ENCODE data around the gene NFIL3.

NFIL3 gene

DNA sequence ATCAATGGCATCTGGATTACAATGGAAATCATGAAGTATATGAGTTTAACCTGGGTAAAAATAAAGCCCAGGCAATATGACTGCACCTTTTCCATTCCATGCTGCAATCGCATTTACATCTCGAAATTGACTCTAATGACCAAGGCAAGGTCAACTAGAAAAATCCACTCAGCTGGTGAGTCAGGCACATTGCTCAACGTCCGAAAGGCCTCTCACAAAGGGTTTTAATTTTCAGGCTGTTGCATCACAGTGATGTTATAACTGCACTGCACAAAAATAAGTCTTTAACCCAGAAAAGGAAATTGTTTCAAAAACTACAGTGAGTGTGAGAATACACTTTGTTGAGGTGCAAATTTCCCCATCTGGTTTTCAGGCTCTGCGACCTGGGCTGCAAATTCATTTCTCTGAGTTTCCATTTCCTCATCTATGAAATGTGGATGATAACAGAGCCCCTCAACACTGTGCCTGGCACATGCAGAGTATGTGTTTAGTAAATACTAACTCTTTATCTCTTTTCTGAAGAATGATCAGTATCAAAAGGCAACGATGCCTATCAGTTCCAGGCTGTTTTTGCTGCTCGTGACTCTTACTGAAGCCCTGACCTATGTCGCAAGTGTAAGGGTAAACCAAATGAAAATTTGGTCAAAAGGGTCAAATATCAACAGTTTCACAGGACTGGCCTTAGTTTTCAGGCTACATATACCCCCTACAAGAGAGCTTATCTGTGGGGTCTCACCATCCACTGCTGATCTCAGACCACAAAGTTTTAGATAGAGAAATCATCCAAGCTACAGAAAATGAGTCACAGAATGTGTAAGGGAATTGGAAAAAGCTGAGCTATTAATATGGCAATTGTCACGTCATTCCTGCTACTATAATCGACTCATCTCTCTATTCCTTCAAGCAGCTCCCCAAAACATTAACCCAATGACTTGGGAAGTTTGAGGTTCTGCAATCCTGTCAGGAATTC lies 4.1 kb downstream of the NFIL3 start:
- Histone ChIP-seq H4K91ac (ENCODE audit: low read depth, low read length) (no peak overlapping the region), H3K9me3 (ENCODE audit: insufficient read depth, low read depth, low read length) (no peaks in the 10 kb centered on the region), H4K8ac (ENCODE audit: low read depth, low read length) (peak overlapping the region; percentile 47), H3K27me3 (ENCODE audit: insufficient read depth, low read length) (no peaks in the 10 kb centered on the region), H3K4me1 (ENCODE audit: control insufficient read depth in 1 of 2, insufficient read depth in 2 of 2, low read length in 2 of 2) (peaks cover 4 to 11% of the 10 kb centered on the region in 2 experiments), H3K79me2 (ENCODE audit: control insufficient read depth, insufficient read depth, low read length, poor library complexity) (peaks cover 28% of the 10 kb centered on the region), H3K4me3 (ENCODE audit: low read depth, low read length) (no peak overlapping the region), H3K36me3 (ENCODE audit: control insufficient read depth in 1 of 2, insufficient read depth in 2 of 2, low read length in 2 of 2) (no peaks in the 10 kb centered on the region), H2AK5ac (ENCODE audit: low read length) (no peak overlapping the region), H3K4me2 (ENCODE audit: low read length) (peak overlapping the region; percentile 21), H2BK5ac (ENCODE audit: low read depth, low read length, poor library complexity) (no peak overlapping the region), H2AFZ (ENCODE audit: insufficient read depth, low read length, poor library complexity) (no peak overlapping the region), H3K14ac (ENCODE audit: low read length) (no peak overlapping the region), H3K9ac (ENCODE audit: low read length) (no peak overlapping the region), H2BK12ac (ENCODE audit: low read length) (no peak overlapping the region), H3K79me1 (ENCODE audit: low read length) (peaks cover 16% of the 10 kb centered on the region), H3K23ac (ENCODE audit: low read length) (no peak overlapping the region), H3K4ac (ENCODE audit: low read depth, low read length) (peak overlapping the region; percentile 73), H3K27ac (ENCODE audit: low read depth, low read length) (peak overlapping the region; percentile 60), H3K18ac (ENCODE audit: low read length) (no peak overlapping the region), H4K12ac (ENCODE audit: low read depth, low read length) (no peak overlapping the region), H2BK120ac (ENCODE audit: insufficient read depth, low read length, poor library complexity) (no peak overlapping the region)
- no CpG with 5 or more reads among the region's 10 CpGs for WGBS (ENCODE audit: extremely low coverage, insufficient coverage, insufficient read length)
- DNase-seq: peak; percentile 93 to 98

DNA sequence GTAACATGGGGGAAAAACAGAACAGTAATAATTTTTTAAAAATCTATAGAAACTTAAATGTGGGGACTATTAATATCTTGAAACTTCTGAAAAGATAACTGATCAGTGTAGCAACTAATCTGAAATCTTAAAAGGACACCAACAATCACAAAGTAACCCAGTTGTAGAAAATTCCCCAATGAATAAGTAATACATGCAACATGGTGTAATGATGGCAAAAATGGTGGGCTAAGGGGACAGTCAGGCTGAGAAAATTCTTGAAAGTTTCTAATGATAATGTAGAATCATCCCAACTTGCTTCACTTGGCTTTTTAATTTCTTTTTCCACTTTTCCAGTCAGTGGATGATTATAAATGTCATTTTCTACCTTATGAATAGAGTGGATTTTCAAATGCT lies 5.4 kb downstream of the NFIL3 start:
- Histone ChIP-seq H2BK12ac (ENCODE audit: low read length) (no peak overlapping the region), H4K91ac (ENCODE audit: low read depth, low read length) (no peak overlapping the region), H3K27me3 (ENCODE audit: insufficient read depth, low read length) (no peaks in the 10 kb centered on the region), H4K8ac (ENCODE audit: low read depth, low read length) (no peak overlapping the region), H2AFZ (ENCODE audit: insufficient read depth, low read length, poor library complexity) (no peak overlapping the region), H3K4me1 (ENCODE audit: control insufficient read depth in 1 of 2, insufficient read depth in 2 of 2, low read length in 2 of 2) (peaks cover 4 to 11% of the 10 kb centered on the region in 2 experiments), H3K9me3 (ENCODE audit: insufficient read depth, low read depth, low read length) (no peaks in the 10 kb centered on the region), H3K23ac (ENCODE audit: low read length) (no peak overlapping the region), H2BK120ac (ENCODE audit: insufficient read depth, low read length, poor library complexity) (no peak overlapping the region), H3K36me3 (ENCODE audit: control insufficient read depth in 1 of 2, insufficient read depth in 2 of 2, low read length in 2 of 2) (no peaks in the 10 kb centered on the region), H3K79me1 (ENCODE audit: low read length) (peaks cover 8% of the 10 kb centered on the region), H2BK5ac (ENCODE audit: low read depth, low read length, poor library complexity) (no peak overlapping the region), H3K27ac (ENCODE audit: low read depth, low read length) (no peak overlapping the region), H3K4ac (ENCODE audit: low read depth, low read length) (no peak overlapping the region), H3K79me2 (ENCODE audit: control insufficient read depth, insufficient read depth, low read length, poor library complexity) (peaks cover 23% of the 10 kb centered on the region), H3K14ac (ENCODE audit: low read length) (no peak overlapping the region), H4K12ac (ENCODE audit: low read depth, low read length) (no peak overlapping the region), H3K4me3 (ENCODE audit: low read depth, low read length) (no peak overlapping the region), H3K4me2 (ENCODE audit: low read length) (no peak overlapping the region), H3K9ac (ENCODE audit: low read length) (no peak overlapping the region), H2AK5ac (ENCODE audit: low read length) (no peak overlapping the region), H3K18ac (ENCODE audit: low read length) (no peak overlapping the region)
- no peak for DNase-seq

GRCh38 chr9:91417602-91418214 lies 5.9 kb downstream of the NFIL3 start:
- no peak for DNase-seq
- H3K36me3 ChIP-seq (ENCODE audit: control insufficient read depth in 1 of 2, insufficient read depth in 2 of 2, low read length in 2 of 2): no peaks in the 10 kb centered on the region
- H4K8ac ChIP-seq (ENCODE audit: low read depth, low read length): no peak overlapping the region
- H3K27me3 ChIP-seq (ENCODE audit: insufficient read depth, low read length): no peaks in the 10 kb centered on the region
- H3K18ac ChIP-seq (ENCODE audit: low read length): no peak overlapping the region
- H3K79me1 ChIP-seq (ENCODE audit: low read length): peaks cover 7% of the 10 kb centered on the region
- no peak overlapping the region for H4K12ac ChIP-seq (ENCODE audit: low read depth, low read length)
- no CpG with 5 or more reads among the region's 9 CpGs for WGBS (ENCODE audit: extremely low coverage, insufficient coverage, insufficient read length)
- no peak overlapping the region for H3K4me2 ChIP-seq (ENCODE audit: low read length)
- no peak overlapping the region for H2BK120ac ChIP-seq (ENCODE audit: insufficient read depth, low read length, poor library complexity)
- H3K9me3 ChIP-seq (ENCODE audit: insufficient read depth, low read depth, low read length): no peaks in the 10 kb centered on the region
- no peak overlapping the region for H3K23ac ChIP-seq (ENCODE audit: low read length)
- H2AFZ ChIP-seq (ENCODE audit: insufficient read depth, low read length, poor library complexity): no peak overlapping the region
- H3K79me2 ChIP-seq (ENCODE audit: control insufficient read depth, insufficient read depth, low read length, poor library complexity): peaks cover 20% of the 10 kb centered on the region
- H3K4ac ChIP-seq (ENCODE audit: low read depth, low read length): peak overlapping the region; percentile 57
- H3K9ac ChIP-seq (ENCODE audit: low read length): no peak overlapping the region
- no peak overlapping the region for H2AK5ac ChIP-seq (ENCODE audit: low read length)
- H4K91ac ChIP-seq (ENCODE audit: low read depth, low read length): no peak overlapping the region
- no peak overlapping the region for H3K4me3 ChIP-seq (ENCODE audit: low read depth, low read length)
- H2BK5ac ChIP-seq (ENCODE audit: low read depth, low read length, poor library complexity): no peak overlapping the region
- no peak overlapping the region for H3K14ac ChIP-seq (ENCODE audit: low read length)
- H3K4me1 ChIP-seq (ENCODE audit: control insufficient read depth in 1 of 2, insufficient read depth in 2 of 2, low read length in 2 of 2): peaks cover 4 to 11% of the 10 kb centered on the region in 2 experiments
- no peak overlapping the region for H2BK12ac ChIP-seq (ENCODE audit: low read length)
- no peak overlapping the region for H3K27ac ChIP-seq (ENCODE audit: low read depth, low read length)

DNA sequence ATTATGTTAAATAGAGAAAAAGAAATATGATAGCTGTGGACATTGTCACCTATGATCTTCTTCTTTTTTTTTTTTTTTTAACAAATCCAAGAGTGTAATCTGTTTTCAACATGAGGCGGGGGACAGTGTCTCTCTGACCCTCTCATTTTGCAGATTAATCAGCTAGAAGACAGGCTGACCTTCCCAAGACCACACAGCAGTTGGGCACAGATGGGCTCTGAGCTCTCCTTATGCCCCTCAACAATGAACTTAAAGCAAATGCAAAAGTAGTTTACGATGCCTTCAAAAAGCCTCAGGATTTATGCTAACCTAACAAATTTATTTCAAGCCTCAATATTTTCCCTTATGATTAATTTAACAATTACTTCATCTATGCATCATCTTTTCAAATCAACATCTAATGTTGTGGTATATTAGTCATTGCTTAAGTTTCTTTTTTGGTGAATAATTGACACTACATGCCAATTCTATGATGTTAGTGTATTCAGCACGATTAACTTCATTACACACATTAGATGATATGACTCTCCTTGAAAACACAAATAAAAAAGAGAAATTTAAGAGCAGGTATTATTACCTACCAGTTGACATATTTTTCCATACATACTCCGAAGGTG lies 7.4 kb downstream of the NFIL3 start:
- Histone ChIP-seq H2AK5ac (ENCODE audit: low read length) (no peak overlapping the region), H4K12ac (ENCODE audit: low read depth, low read length) (no peak overlapping the region), H4K91ac (ENCODE audit: low read depth, low read length) (no peak overlapping the region), H3K4ac (ENCODE audit: low read depth, low read length) (peak overlapping the region; percentile 91), H3K23ac (ENCODE audit: low read length) (no peak overlapping the region), H3K4me1 (ENCODE audit: control insufficient read depth in 1 of 2, insufficient read depth in 2 of 2, low read length in 2 of 2) (peaks cover 4 to 9% of the 10 kb centered on the region in 2 experiments), H3K14ac (ENCODE audit: low read length) (no peak overlapping the region), H3K27me3 (ENCODE audit: insufficient read depth, low read length) (no peaks in the 10 kb centered on the region), H2BK12ac (ENCODE audit: low read length) (no peak overlapping the region), H3K9me3 (ENCODE audit: insufficient read depth, low read depth, low read length) (no peaks in the 10 kb centered on the region), H3K4me3 (ENCODE audit: low read depth, low read length) (no peak overlapping the region), H3K79me1 (ENCODE audit: low read length) (peaks cover 3% of the 10 kb centered on the region), H3K9ac (ENCODE audit: low read length) (no peak overlapping the region), H2BK120ac (ENCODE audit: insufficient read depth, low read length, poor library complexity) (no peak overlapping the region), H4K8ac (ENCODE audit: low read depth, low read length) (no peak overlapping the region), H2AFZ (ENCODE audit: insufficient read depth, low read length, poor library complexity) (no peak overlapping the region), H3K18ac (ENCODE audit: low read length) (no peak overlapping the region), H3K27ac (ENCODE audit: low read depth, low read length) (no peak overlapping the region), H3K36me3 (ENCODE audit: control insufficient read depth in 1 of 2, insufficient read depth in 2 of 2, low read length in 2 of 2) (no peaks in the 10 kb centered on the region), H2BK5ac (ENCODE audit: low read depth, low read length, poor library complexity) (no peak overlapping the region), H3K4me2 (ENCODE audit: low read length) (no peak overlapping the region), H3K79me2 (ENCODE audit: control insufficient read depth, insufficient read depth, low read length, poor library complexity) (peaks cover 15% of the 10 kb centered on the region)
- WGBS (ENCODE audit: extremely low coverage, insufficient coverage, insufficient read length): no CpG with 5 or more reads among the region's 4 CpGs
- no peak for DNase-seq
